ENCODE data around the gene S100A11. TPM values are rescaled to one million over a fixed set of nuclear protein-coding genes. Genes with fewer than 3 reads are reported as not detected.

The S100A11 gene
- polyA plus RNA-seq, 1 of the 3 experiments (the other 2 are of a cell fraction), result 736 TPM

DNA sequence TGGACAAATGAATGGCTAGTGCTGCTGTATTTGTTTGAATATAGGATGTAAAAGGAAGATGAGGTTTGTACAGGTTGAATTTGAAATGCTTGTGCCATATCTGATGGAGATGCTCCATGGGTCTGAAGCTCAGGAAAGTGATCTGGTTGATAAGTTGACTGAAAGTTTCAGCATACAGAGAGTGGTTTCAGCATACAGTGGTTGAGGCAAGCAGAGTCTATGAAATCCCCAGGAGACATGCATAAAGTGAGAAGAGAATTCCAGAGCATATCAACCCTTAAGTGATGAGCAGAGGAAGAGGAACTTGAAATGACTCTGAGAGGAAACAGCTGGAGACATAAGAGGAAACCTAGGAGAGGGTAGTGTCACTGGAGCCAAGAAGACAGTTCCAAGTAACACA is 30.3 kb upstream of the S100A11 start (continued):
- TF ChIP-seq, protein P1, sequence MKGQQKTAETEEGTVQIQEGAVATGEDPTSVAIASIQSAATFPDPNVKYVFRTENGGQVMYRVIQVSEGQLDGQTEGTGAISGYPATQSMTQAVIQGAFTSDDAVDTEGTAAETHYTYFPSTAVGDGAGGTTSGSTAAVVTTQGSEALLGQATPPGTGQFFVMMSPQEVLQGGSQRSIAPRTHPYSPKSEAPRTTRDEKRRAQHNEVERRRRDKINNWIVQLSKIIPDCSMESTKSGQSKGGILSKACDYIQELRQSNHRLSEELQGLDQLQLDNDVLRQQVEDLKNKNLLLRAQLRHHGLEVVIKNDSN (IDR thresholded peaks at IDR 0.05; ENCODE audit: borderline replicate concordance, low read depth), result no peak
- TF ChIP-seq TAF1 (IDR thresholded peaks at IDR 0.05; ENCODE audit: borderline replicate concordance, low read depth, low read length), result no peak

DNA sequence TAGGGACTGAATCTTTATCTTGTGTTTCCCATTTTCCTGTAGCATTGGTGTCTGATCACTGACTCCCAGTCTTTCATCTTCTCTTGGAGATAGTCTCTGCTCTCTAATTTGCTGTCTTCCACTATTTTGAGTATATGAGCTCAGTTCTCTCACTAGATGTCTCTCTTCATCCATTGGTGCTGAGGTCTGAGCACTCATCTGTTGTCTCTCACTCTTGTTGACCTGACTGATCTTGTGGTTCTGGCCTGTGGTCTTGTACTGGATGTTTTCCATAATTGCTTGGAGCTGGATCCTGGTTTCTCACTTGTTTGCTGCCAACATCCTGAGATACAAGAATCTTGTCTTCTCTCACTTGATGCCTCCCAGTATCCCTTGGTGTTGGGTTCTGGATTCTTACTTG is 25.1 kb upstream of the S100A11 start:
- Histone ChIP-seq H3K4me2 (no peak overlapping the region), H3K9ac (no peak overlapping the region), H3K4me1 (ENCODE audit: control insufficient read depth in 1 of 2, insufficient read depth in 2 of 2, low read depth in 1 of 2, low read length in 1 of 2) (no peaks in the 10 kb centered on the region), H3K27me3 (ENCODE audit: insufficient read depth) (peaks cover 30% of the 10 kb centered on the region), H3K36me3 (replicated peaks in 1 of 2; ENCODE audit: control insufficient read depth in 1 of 2, insufficient read depth in 2 of 2, low read length in 1 of 2) (no peaks in the 10 kb centered on the region), H3K9me3 (no peaks in the 10 kb centered on the region), H3F3A (replicated peaks; ENCODE audit: insufficient read depth) (no peaks in the 10 kb centered on the region), H4K20me1 (ENCODE audit: insufficient read depth) (no peaks in the 10 kb centered on the region), H3K79me2 (ENCODE audit: insufficient read depth) (no peaks in the 10 kb centered on the region), H3K9me2 (no peaks in the 10 kb centered on the region), H2AFZ (ENCODE audit: low read depth) (no peak overlapping the region), H3K27ac (ENCODE audit: low read depth in 2 of 2, low read length in 1 of 2) (no peak overlapping the region), H3K4me3 (ENCODE audit: low read depth in 2 of 2, low read length in 1 of 2) (no peak overlapping the region)
- no peak for DNase-seq
- TF ChIP-seq YY1 (IDR thresholded peaks at IDR 0.05; ENCODE audit: low read depth), result no peak
- TF ChIP-seq FOSL2 (IDR thresholded peaks at IDR 0.05; ENCODE audit: borderline replicate concordance, low read depth), result no peak
- TF ChIP-seq, protein P2, sequence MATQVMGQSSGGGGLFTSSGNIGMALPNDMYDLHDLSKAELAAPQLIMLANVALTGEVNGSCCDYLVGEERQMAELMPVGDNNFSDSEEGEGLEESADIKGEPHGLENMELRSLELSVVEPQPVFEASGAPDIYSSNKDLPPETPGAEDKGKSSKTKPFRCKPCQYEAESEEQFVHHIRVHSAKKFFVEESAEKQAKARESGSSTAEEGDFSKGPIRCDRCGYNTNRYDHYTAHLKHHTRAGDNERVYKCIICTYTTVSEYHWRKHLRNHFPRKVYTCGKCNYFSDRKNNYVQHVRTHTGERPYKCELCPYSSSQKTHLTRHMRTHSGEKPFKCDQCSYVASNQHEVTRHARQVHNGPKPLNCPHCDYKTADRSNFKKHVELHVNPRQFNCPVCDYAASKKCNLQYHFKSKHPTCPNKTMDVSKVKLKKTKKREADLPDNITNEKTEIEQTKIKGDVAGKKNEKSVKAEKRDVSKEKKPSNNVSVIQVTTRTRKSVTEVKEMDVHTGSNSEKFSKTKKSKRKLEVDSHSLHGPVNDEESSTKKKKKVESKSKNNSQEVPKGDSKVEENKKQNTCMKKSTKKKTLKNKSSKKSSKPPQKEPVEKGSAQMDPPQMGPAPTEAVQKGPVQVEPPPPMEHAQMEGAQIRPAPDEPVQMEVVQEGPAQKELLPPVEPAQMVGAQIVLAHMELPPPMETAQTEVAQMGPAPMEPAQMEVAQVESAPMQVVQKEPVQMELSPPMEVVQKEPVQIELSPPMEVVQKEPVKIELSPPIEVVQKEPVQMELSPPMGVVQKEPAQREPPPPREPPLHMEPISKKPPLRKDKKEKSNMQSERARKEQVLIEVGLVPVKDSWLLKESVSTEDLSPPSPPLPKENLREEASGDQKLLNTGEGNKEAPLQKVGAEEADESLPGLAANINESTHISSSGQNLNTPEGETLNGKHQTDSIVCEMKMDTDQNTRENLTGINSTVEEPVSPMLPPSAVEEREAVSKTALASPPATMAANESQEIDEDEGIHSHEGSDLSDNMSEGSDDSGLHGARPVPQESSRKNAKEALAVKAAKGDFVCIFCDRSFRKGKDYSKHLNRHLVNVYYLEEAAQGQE (IDR thresholded peaks at IDR 0.05; ENCODE audit: low read depth, low read length), result no peak
- no peak for TF ChIP-seq SMC3 (IDR thresholded peaks at IDR 0.05; ENCODE audit: low read depth, low read length)
- no peak for TF ChIP-seq CHD2 (IDR thresholded peaks at IDR 0.05; ENCODE audit: low read length, partially characterized antibody)
- TF ChIP-seq, protein P3, sequence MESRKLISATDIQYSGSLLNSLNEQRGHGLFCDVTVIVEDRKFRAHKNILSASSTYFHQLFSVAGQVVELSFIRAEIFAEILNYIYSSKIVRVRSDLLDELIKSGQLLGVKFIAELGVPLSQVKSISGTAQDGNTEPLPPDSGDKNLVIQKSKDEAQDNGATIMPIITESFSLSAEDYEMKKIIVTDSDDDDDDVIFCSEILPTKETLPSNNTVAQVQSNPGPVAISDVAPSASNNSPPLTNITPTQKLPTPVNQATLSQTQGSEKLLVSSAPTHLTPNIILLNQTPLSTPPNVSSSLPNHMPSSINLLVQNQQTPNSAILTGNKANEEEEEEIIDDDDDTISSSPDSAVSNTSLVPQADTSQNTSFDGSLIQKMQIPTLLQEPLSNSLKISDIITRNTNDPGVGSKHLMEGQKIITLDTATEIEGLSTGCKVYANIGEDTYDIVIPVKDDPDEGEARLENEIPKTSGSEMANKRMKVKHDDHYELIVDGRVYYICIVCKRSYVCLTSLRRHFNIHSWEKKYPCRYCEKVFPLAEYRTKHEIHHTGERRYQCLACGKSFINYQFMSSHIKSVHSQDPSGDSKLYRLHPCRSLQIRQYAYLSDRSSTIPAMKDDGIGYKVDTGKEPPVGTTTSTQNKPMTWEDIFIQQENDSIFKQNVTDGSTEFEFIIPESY (IDR thresholded peaks at IDR 0.05; ENCODE audit: borderline replicate concordance, low read depth), result no peak
- no peak for TF ChIP-seq SIN3A (IDR thresholded peaks at IDR 0.05; ENCODE audit: borderline replicate concordance, low read depth, low read length)
- no peak for TF ChIP-seq GATA2 (CRISPR knock-in tag; IDR thresholded peaks at IDR 0.05)
- TF ChIP-seq FOXJ3 (CRISPR knock-in tag; IDR thresholded peaks at IDR 0.05), result no peak
- no peak for TF ChIP-seq RCOR1 (IDR thresholded peaks at IDR 0.05; ENCODE audit: low read length)
- no peak for TF ChIP-seq EP300 (IDR thresholded peaks at IDR 0.05; ENCODE audit: borderline replicate concordance in 1 of 2, low read depth in 1 of 2, low read length in 1 of 2)
- TF ChIP-seq, protein P1 (IDR thresholded peaks at IDR 0.05; ENCODE audit: borderline replicate concordance, low read depth), result no peak
- no peak for TF ChIP-seq RFX5 (IDR thresholded peaks at IDR 0.05; ENCODE audit: low read length)
- no peak for TF ChIP-seq POLR2AphosphoS5 (IDR thresholded peaks at IDR 0.05; ENCODE audit: low read depth, low read length)
- no peak for TF ChIP-seq TCF12 (IDR thresholded peaks at IDR 0.05)
- TF ChIP-seq GABPA (IDR thresholded peaks at IDR 0.05; ENCODE audit: low read depth), result no peak
- CTCF ChIA-PET, result interaction anchor here (1.4 kb wide), 1 partner anchor 9 kb away, joined by 5 read pairs; no protein-coding TSS in a partner anchor
- POLR2A ChIA-PET, result no interaction called here
